Loucy (cell line): ENCODE measurements around the gene MACROD1.
A peak's percentile ranks its signal among the peaks of the same experiment; 100 is the strongest.

Experiments used
- H2AFZ ChIP-seq: fragments of 200-600 bp; sonication (generic); 2 replicates; pipeline ENCODE4 v1.6.0; 2016; ENCODE audit warnings: antibody characterized with exemption, mild to moderate bottlenecking, low read length, moderate library complexity
- H3F3A ChIP-seq: fragments of 200-600 bp; 2 replicates; pipeline ENCODE4 v1.6.0; 2016; ENCODE audit warnings: antibody characterized with exemption, low read depth, mild to moderate bottlenecking
- H3K27me3 ChIP-seq: fragments of 200-600 bp; sonication (generic); 2 replicates; pipeline ENCODE4 v1.6.1; 2014; ENCODE audit warnings: low read length, mild to moderate bottlenecking; ENCODE audit not compliant: insufficient read depth, poor library complexity, severe bottlenecking
- H3K36me3 ChIP-seq: fragments of 200-600 bp; sonication (generic); 2 replicates; pipeline ENCODE4 v1.6.1; 2016; ENCODE audit warnings: low read length; ENCODE audit not compliant: insufficient read depth
- H3K4me1 ChIP-seq: fragments of 200-600 bp; sonication (generic); 2 replicates; pipeline ENCODE4 v1.5.1; 2014; ENCODE audit warnings: low read length, mild to moderate bottlenecking; ENCODE audit not compliant: insufficient read depth, poor library complexity, severe bottlenecking
- H3K4me2 ChIP-seq: fragments of 200-600 bp; sonication (generic); 2 replicates; pipeline ENCODE4 v1.6.0; 2014; ENCODE audit warnings: antibody characterized with exemption, low read length, low read depth, mild to moderate bottlenecking; ENCODE audit not compliant: poor library complexity, severe bottlenecking
- H3K4me3 ChIP-seq: fragments of 200-600 bp; sonication (generic); 2 replicates; pipeline ENCODE4 v1.5.1; 2014; ENCODE audit warnings: low read length, mild to moderate bottlenecking, mixed read lengths; ENCODE audit not compliant: poor library complexity, severe bottlenecking
- H3K79me2 ChIP-seq: fragments of 200-600 bp; sonication (generic); 2 replicates; pipeline ENCODE4 v1.6.1; 2014; ENCODE audit warnings: low read length; ENCODE audit not compliant: insufficient read depth
- H3K9ac ChIP-seq: fragments of 200-600 bp; sonication (generic); 2 replicates; pipeline ENCODE4 v1.6.0; 2014; ENCODE audit warnings: mild to moderate bottlenecking, low read depth, low read length, moderate library complexity; ENCODE audit not compliant: poor library complexity, severe bottlenecking
- H3K9me2 ChIP-seq: fragments of 200-600 bp; sonication (generic); replicated peaks from 2 replicates; pipeline ENCODE4 v1.6.1; 2016; ENCODE audit warnings: low read depth, low read length, mixed read lengths
- H3K9me3 ChIP-seq: fragments of 200-600 bp; sonication (generic); 2 replicates; pipeline ENCODE4 v1.6.1; 2014; ENCODE audit warnings: mild to moderate bottlenecking, antibody characterized with exemption, low read length, low read depth; ENCODE audit not compliant: insufficient read depth
- H4K20me1 ChIP-seq: fragments of 200-600 bp; sonication (generic); 2 replicates; pipeline ENCODE4 v1.6.0; 2014; ENCODE audit warnings: antibody characterized with exemption, low read length, mild to moderate bottlenecking; ENCODE audit not compliant: insufficient read depth, poor library complexity, severe bottlenecking
- EZH2phosphoT487 ChIP-seq: fragments of 200-600 bp; IDR thresholded peaks from 2 replicates; pipeline ENCODE4 v1.6.1; 2018; ENCODE audit warnings: antibody characterized with exemption, mild to moderate bottlenecking, moderate library complexity, borderline replicate concordance
- TF ChIP-seq, protein P1 (sequence below): fragments of 200-600 bp; sonication (generic); conservative IDR thresholded peaks from 2 replicates; pipeline ENCODE4 v1.5.1; 2014; ENCODE audit warnings: mild to moderate bottlenecking, antibody characterized with exemption, low read length

The MACROD1 gene

DNA sequence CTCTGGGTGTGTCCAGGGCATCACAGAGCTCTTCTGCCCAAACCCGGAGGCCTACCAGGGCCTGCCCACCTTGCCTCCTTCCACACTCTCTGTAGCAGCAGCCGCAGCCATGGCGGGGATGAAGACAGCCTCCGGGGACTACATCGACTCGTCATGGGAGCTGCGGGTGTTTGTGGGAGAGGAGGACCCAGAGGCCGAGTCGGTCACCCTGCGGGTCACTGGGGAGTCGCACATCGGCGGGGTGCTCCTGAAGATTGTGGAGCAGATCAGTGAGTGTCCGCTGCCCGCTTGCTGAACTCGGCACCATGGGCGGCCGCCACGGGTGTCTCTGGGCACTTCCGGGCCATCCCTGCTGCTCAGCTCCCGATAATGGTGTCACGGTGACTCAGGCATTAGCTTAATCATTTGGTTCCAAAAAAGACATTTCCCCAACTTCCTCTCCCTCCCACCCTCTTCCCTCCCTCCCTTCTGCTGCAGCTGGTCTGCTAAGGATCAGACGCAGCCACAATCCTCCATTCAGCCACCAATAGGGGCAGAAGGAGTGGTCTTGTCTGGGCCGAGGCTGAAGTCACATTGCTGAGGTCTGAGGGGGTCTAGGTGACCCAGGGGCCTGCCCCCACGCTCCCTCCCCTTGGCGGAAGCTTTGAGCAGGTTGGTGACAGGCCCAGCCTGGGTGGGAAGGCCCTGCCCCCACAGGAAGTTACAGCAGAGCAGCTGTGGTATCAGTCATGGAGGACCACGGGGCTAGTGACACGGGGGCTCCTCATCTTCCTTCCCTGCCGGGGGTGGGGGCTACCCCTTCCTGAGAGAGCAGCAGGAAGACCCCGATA is 41.6 kb upstream of the MACROD1 start:
- H3K9me3 ChIP-seq, result no peaks in the 10 kb centered on the region
- peak overlapping the region; percentile 99 for H3K9ac ChIP-seq
- no peaks in the 10 kb centered on the region for H3K27me3 ChIP-seq
- H3K9me2 ChIP-seq, result no peaks in the 10 kb centered on the region
- TF ChIP-seq EZH2phosphoT487, result no peak
- TF ChIP-seq, protein P1, sequence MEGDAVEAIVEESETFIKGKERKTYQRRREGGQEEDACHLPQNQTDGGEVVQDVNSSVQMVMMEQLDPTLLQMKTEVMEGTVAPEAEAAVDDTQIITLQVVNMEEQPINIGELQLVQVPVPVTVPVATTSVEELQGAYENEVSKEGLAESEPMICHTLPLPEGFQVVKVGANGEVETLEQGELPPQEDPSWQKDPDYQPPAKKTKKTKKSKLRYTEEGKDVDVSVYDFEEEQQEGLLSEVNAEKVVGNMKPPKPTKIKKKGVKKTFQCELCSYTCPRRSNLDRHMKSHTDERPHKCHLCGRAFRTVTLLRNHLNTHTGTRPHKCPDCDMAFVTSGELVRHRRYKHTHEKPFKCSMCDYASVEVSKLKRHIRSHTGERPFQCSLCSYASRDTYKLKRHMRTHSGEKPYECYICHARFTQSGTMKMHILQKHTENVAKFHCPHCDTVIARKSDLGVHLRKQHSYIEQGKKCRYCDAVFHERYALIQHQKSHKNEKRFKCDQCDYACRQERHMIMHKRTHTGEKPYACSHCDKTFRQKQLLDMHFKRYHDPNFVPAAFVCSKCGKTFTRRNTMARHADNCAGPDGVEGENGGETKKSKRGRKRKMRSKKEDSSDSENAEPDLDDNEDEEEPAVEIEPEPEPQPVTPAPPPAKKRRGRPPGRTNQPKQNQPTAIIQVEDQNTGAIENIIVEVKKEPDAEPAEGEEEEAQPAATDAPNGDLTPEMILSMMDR, result no peak
- H3K4me1 ChIP-seq, result peaks cover 26% of the 10 kb centered on the region
- H3K4me2 ChIP-seq, result peak overlapping the region; percentile 92
- H3K36me3 ChIP-seq, result peaks cover 29% of the 10 kb centered on the region; the same call in 1 of the 2 replicates
- peak overlapping the region; percentile 53 for H2AFZ ChIP-seq
- H3K79me2 ChIP-seq, result peaks cover 38% of the 10 kb centered on the region
- peaks cover 19% of the 10 kb centered on the region for H4K20me1 ChIP-seq
- peaks cover 6% of the 10 kb centered on the region; the same call in 1 of the 2 replicates for H3F3A ChIP-seq
- peak overlapping the region; percentile 96 for H3K4me3 ChIP-seq

DNA sequence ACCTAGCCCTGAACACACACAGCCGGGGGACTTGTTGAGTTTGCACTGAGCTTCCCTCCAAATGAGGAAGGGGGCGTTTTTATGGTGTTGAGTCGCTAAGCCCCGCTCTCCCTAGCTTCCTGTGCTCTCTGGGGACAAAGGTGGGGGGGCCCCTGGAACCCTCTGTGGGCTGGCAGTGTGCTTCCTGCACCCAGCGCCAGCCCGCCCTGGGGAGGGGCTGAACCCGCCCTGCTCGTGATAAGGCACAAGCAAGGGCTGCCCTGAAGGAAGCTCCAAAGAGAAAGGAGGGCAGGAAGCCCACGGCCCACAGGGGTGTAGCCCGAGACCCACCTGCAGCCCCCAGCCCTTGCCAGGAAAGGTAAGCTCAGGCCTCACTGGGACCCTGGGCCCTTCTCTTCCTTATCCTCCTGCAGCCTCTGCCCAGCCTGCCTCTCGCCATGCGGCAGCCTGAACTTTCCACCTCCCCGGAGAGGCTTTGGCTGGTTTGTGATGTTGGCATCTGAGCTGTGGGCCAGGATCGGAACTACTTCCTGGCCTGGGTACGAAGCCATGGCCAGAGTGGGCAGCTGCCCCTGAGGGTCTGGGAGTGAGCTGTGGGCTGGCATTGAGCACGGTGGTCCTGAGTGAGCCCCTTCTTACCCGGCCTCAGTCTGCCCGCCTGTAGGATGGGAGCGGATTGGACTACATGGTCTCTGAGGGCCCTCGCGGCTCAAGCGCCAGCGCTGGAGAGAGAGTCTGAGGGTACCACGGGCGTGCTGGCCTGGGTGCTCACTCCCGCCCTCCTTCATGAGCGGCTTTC is 40.7 kb upstream of the MACROD1 start, which contains the start of gene FERMT3:
Gene FERMT3 (plus strand): TSS at position 265 of the 799 bp plus-strand sequence. CDS start 644 bp downstream, outside the sequence.
- peak within 1 kb of the TSS; percentile 99 for H3K9ac ChIP-seq
- TF ChIP-seq EZH2phosphoT487, result no peak
- TF ChIP-seq, protein P1, result peak; percentile 23
- H4K20me1 ChIP-seq, result peaks cover 25% of the 10 kb centered on the region
- H3K9me2 ChIP-seq, result no peaks in the 10 kb centered on the region
- peak within 1 kb of the TSS; percentile 92 for H3K4me2 ChIP-seq
- peak within 1 kb of the TSS; percentile 53 for H2AFZ ChIP-seq
- peaks cover 27% of the 10 kb centered on the region; the same call in 1 of the 2 replicates for H3K36me3 ChIP-seq
- H3K27me3 ChIP-seq, result no peaks in the 10 kb centered on the region
- H3K4me3 ChIP-seq, result peak within 1 kb of the TSS; percentile 96
- H3K79me2 ChIP-seq, result peaks cover 38% of the 10 kb centered on the region
- H3K4me1 ChIP-seq, result peaks cover 26% of the 10 kb centered on the region
- H3K9me3 ChIP-seq, result no peaks in the 10 kb centered on the region
- peaks cover 6% of the 10 kb centered on the region; the same call in 1 of the 2 replicates for H3F3A ChIP-seq

DNA sequence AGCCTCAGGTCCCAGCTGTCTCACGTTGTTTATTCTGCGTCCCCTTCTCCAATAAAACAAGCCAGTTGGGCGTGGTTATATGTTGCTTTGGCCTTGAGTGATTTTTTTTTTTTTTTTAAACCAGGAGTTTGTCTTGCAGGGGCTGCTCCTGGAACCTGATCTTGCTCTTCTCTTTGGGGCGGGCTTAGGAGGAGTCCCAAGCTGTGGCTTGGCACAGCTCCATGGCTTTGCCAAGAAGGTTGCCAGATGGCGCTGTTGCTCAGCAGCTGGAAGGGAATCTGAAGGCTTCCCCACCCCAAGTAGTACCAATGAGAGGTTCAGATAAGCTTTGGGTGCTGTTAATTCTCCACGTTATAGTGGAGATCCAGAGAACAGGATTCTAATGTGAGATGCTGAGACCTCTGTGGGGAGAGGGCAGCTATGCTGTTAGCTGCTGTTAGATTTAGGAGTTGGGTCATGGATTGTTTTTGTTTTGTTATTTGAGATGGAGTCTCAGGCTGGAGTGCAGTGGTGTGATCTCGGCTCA is 38.6 kb upstream of the MACROD1 start:
- Histone ChIP-seq H3K4me1 (peaks cover 26% of the 10 kb centered on the region), H3K4me2 (no peak overlapping the region)

More for the DNA sequence above, 38.6 kb upstream of the MACROD1 start:
- H3K27me3 ChIP-seq, result no peaks in the 10 kb centered on the region
- TF ChIP-seq, protein P1, result peak; percentile 90
- no peak for TF ChIP-seq EZH2phosphoT487
- H3K4me3 ChIP-seq, result no peak overlapping the region
- H3K9me2 ChIP-seq, result no peaks in the 10 kb centered on the region
- H4K20me1 ChIP-seq, result peaks cover 20% of the 10 kb centered on the region
- H3F3A ChIP-seq, result peaks cover 6% of the 10 kb centered on the region; the same call in 1 of the 2 replicates
- no peak overlapping the region for H2AFZ ChIP-seq
- peaks cover 46% of the 10 kb centered on the region; the same call in 1 of the 2 replicates for H3K36me3 ChIP-seq
- H3K9ac ChIP-seq, result no peak overlapping the region
- peaks cover 41% of the 10 kb centered on the region for H3K79me2 ChIP-seq
- no peaks in the 10 kb centered on the region for H3K9me3 ChIP-seq
